HG02885 (cell line): Measurements from ENCODE around the gene PLA2G12A.
A peak's percentile ranks its signal among the peaks of the same experiment; 100 is the strongest.

ENCODE experiments used
- ATAC-seq: cut with Tn5 transposase; IDR thresholded peaks from one replicate; pipeline ENCODE4 v1.9.1; 2021; ENCODE audit warnings: mild to moderate bottlenecking; ENCODE audit not compliant: unreplicated experiment, poor library complexity

The PLA2G12A gene

GRCh38 chr4:109730619-109731545 is 1.0 kb upstream of the PLA2G12A start:
- ATAC-seq, result no peak

GRCh38 chr4:109729117-109729717 is 653 bp downstream of the PLA2G12A start:
- ATAC-seq, result no peak

GRCh38 chr4:109728385-109728784 is 1.5 kb downstream of the PLA2G12A start:
- no peak for ATAC-seq

GRCh38 chr4:109723110-109723509 is 6.8 kb downstream of the PLA2G12A start:
- ATAC-seq, result no peak

GRCh38 chr4:109722357-109722756 is 7.5 kb downstream of the PLA2G12A start:
- ATAC-seq, result no peak

GRCh38 chr4:109721033-109721432 is 8.8 kb downstream of the PLA2G12A start:
- ATAC-seq, result no peak

- no peak for ATAC-seq
These were observed 10.3 kb downstream of the PLA2G12A start for GRCh38 chr4:109719604-109720003.

DNA sequence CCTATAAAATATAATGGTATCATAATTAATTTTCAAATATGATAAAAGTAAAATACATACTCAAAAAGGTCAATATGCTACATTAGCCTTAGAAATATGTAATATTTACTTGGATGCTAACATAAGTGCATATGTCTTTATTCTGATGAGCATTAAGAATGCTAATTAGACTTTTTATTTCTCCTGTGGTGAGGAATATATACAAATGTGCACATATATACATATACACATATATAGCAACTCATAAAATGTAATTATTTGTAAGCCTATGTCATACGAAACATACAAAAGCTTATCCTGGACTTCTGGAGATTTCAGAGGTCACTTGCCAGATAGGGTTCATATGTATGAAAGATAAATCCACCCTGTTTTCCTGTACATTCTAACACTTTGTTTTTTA is 11.1 kb downstream of the PLA2G12A start:
- no peak for ATAC-seq

- no peak for ATAC-seq
These were observed 16.4 kb downstream of the PLA2G12A start for GRCh38 chr4:109713500-109713899.

- ATAC-seq, result peak; percentile 99
These were observed 20.9 kb downstream of the PLA2G12A start for GRCh38 chr4:109708990-109709389.

GRCh38 chr4:109708435-109708834 is 21.4 kb downstream of the PLA2G12A start:
- no peak for ATAC-seq

- ATAC-seq, result no peak
These were observed 26.1 kb downstream of the PLA2G12A start for GRCh38 chr4:109703664-109704361.

GRCh38 chr4:109702950-109703663 is 26.8 kb downstream of the PLA2G12A start, which contains the start of gene CASP6:
Gene CASP6, minus strand, starts transcription at chr4:109703445. Its CDS starts 50 bp downstream, at chr4:109703395.
- ATAC-seq, result peak; percentile 84

GRCh38 chr4:109701566-109702410 is 28.1 kb downstream of the PLA2G12A start:
- ATAC-seq, result no peak

GRCh38 chr4:109699553-109700225 is 30.2 kb downstream of the PLA2G12A start:
- no peak for ATAC-seq

DNA sequence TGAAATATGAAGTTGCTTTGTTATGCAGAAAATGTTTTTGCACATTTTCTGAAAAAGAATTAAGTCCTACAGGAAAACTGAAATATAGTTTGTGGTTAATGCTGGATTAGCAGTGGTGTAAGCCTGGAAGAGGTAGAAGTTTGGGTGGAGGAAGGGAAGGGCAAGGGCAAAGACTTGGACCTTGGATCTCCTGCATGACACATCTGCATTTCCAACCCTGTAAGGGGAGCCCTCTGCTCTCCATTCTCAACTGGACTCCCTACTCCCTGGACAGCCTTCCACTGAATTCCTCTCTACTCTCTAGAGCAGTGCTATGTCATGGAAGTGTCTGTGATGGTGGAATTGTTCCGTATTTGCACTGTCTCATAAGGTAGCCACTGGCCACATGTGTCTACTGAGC is 31.2 kb downstream of the PLA2G12A start:
- no peak for ATAC-seq

- ATAC-seq, result no peak
These were observed 38.4 kb downstream of the PLA2G12A start for GRCh38 chr4:109691411-109691920.

DNA sequence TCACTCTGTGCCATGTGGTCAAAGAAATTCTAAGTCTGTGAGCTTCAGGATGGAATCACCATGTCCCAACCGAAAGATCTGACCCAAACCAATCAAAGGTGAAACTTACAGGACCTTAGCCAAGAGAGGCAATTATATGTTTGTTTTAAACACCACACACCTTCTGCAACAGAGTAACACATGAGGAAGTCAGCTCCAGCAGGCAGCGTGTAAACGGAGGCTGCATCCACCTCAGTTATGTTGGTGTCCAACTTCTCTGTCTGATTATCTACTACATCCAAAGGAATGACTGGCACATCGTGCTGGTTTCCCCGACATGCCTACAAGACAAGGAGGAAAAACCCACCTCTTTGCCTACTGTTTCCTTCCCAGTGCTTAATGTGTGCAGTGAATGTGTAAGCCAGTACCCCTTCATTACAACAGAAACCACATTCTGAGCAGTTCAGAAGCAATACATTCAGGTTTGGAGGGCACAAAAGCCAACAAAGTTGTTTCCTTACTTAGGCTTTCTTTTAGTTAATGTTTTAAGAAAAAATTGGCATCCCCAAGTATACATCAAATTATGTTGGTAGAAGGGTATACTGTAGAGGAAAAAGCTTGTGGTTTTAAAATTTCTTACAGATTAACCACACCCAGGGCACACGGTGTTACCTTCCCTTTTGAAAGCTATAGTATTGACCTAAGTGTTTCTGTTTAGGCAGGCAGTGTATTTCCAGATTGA is 39.0 kb downstream of the PLA2G12A start:
- peak; percentile 76 for ATAC-seq
